GM23338 (cell line): ENCODE measurements around the gene TMEM123. TPM values are rescaled to one million over a fixed set of nuclear protein-coding genes. Genes with fewer than 3 reads are reported as not detected.

Experiments used
- ATAC-seq: fragments of 200-7000 bp; cut with Tn5 transposase; 3 replicates; pipeline ENCODE4 v1.9.1; 2020
- DNase-seq: peaks from one replicate; pipeline ENCODE4 v3.0.0-alpha.2; 2015; ENCODE audit warnings: low spot score
- H2AFZ ChIP-seq: fragments of 200-600 bp; sonication (generic); 2 replicates; pipeline ENCODE4 v1.8.0; 2016; ENCODE audit warnings: antibody characterized with exemption, mild to moderate bottlenecking, moderate library complexity
- H3F3A ChIP-seq: fragments of 200-600 bp; sonication (generic); replicated peaks from 2 replicates; pipeline ENCODE4 v1.8.0; 2017; ENCODE audit warnings: antibody characterized with exemption, mixed run types, low read depth
- H3K27ac ChIP-seq: fragments of 200-600 bp; sonication (generic); 2 replicates; pipeline ENCODE4 v1.6.1; 2016; ENCODE audit warnings: low read depth
- H3K27me3 ChIP-seq: fragments of 200-600 bp; sonication (generic); 2 replicates; pipeline ENCODE4 v1.8.0; 2016; ENCODE audit warnings: mild to moderate bottlenecking, mixed run types, moderate library complexity; ENCODE audit not compliant: insufficient read depth
- H3K36me3 ChIP-seq: fragments of 200-600 bp; sonication (generic); 2 replicates; pipeline ENCODE4 v1.8.0; 2016; ENCODE audit warnings: mild to moderate bottlenecking; ENCODE audit not compliant: insufficient read depth
- H3K4me1 ChIP-seq: fragments of 200-600 bp; sonication (generic); 2 replicates; pipeline ENCODE4 v1.8.0; 2016; ENCODE audit warnings: mild to moderate bottlenecking, moderate library complexity; ENCODE audit not compliant: insufficient read depth
- H3K4me2 ChIP-seq: fragments of 200-600 bp; sonication (generic); 2 replicates; pipeline ENCODE4 v1.7.1; 2017; ENCODE audit warnings: mixed run types
- H3K4me3 ChIP-seq: fragments of 200-600 bp; sonication (generic); 2 replicates; pipeline ENCODE4 v1.6.1; 2016; ENCODE audit warnings: mixed run types
- H3K79me2 ChIP-seq: fragments of 200-600 bp; sonication (generic); replicated peaks from 2 replicates; pipeline ENCODE4 v1.8.0; 2017; ENCODE audit warnings: mild to moderate bottlenecking; ENCODE audit not compliant: insufficient read depth
- H3K9me2 ChIP-seq: fragments of 200-600 bp; sonication (generic); 2 replicates; pipeline ENCODE4 v1.8.0; 2017; ENCODE audit not compliant: insufficient read depth
- H4K20me1 ChIP-seq: fragments of 200-600 bp; sonication (generic); replicated peaks from 2 replicates; pipeline ENCODE4 v1.8.0; 2017; ENCODE audit warnings: mild to moderate bottlenecking; ENCODE audit not compliant: insufficient read depth
- H3K27ac Mint-ChIP-seq: 2 replicates; pipeline ENCODE4 v1.8.0; 2020; ENCODE audit warnings: inconsistent platforms, mild to moderate bottlenecking, moderate library complexity, mixed read lengths
- H3K27me3 Mint-ChIP-seq: 3 replicates; pipeline ENCODE4 v1.8.0; 2022; ENCODE audit warnings: low read depth, mild to moderate bottlenecking, moderate library complexity, mixed read lengths, inconsistent platforms; ENCODE audit not compliant: insufficient read depth, poor library complexity
- H3K36me3 Mint-ChIP-seq: 3 replicates; pipeline ENCODE4 v1.8.0; 2021; ENCODE audit warnings: low read depth, mild to moderate bottlenecking, inconsistent platforms, moderate library complexity, mixed read lengths
- H3K4me1 Mint-ChIP-seq: 3 replicates; pipeline ENCODE4 v1.8.0; 2020; ENCODE audit warnings: mild to moderate bottlenecking, inconsistent platforms, mixed read lengths
- H3K4me3 Mint-ChIP-seq: 3 replicates; pipeline ENCODE4 v1.8.0; 2021; ENCODE audit warnings: moderate library complexity, mild to moderate bottlenecking, inconsistent platforms, mixed read lengths
- H3K9me3 Mint-ChIP-seq: 3 replicates; pipeline ENCODE4 v1.8.0; 2020; ENCODE audit warnings: moderate library complexity, mild to moderate bottlenecking, inconsistent platforms, mixed read lengths
- CREB1 ChIP-seq: fragments of 250-450 bp; sonication (Bioruptor Pico); IDR thresholded peaks from 2 replicates; pipeline ENCODE4 v1.5.0; 2020; ENCODE audit warnings: low read depth, mild to moderate bottlenecking, moderate library complexity
- EZH2 ChIP-seq: fragments of 200-600 bp; sonication (generic); IDR thresholded peaks from one replicate; pipeline ENCODE4 v1.8.0; 2017; ENCODE audit warnings: antibody characterized with exemption, mild to moderate bottlenecking, low read depth; ENCODE audit not compliant: unreplicated experiment
- EZH2phosphoT487 ChIP-seq: fragments of 200-600 bp; sonication (generic); IDR thresholded peaks from one replicate; pipeline ENCODE4 v1.8.1; 2018; ENCODE audit warnings: antibody characterized with exemption; ENCODE audit not compliant: unreplicated experiment
- JUNB ChIP-seq: IDR thresholded peaks from one replicate; pipeline ENCODE4 v1.6.1; 2016; ENCODE audit warnings: antibody characterized with exemption; ENCODE audit not compliant: unreplicated experiment
- NANOG ChIP-seq: IDR thresholded peaks from 2 replicates; pipeline ENCODE4 v1.6.1; 2016; ENCODE audit warnings: antibody characterized with exemption, borderline replicate concordance
- POLR2AphosphoS5 ChIP-seq: IDR thresholded peaks from 2 replicates; pipeline ENCODE4 v1.6.1; 2016; ENCODE audit warnings: antibody characterized with exemption, low read depth
- STAT1 ChIP-seq: IDR thresholded peaks from one replicate; pipeline ENCODE4 v1.6.1; 2016; ENCODE audit warnings: antibody characterized with exemption; ENCODE audit not compliant: unreplicated experiment
- ZNF114 ChIP-seq: fragments of 250-450 bp; sonication (Bioruptor Pico); IDR thresholded peaks from 2 replicates; pipeline ENCODE4 v1.5.0; 2020; ENCODE audit warnings: mild to moderate bottlenecking, moderate library complexity
- ZNF331 ChIP-seq: fragments of 250-450 bp; sonication (Bioruptor Pico); IDR thresholded peaks from 2 replicates; pipeline ENCODE4 v1.5.0; 2020; ENCODE audit warnings: low read depth, mild to moderate bottlenecking, moderate library complexity
- polyA plus RNA-seq: library from polyadenylated mRNA; unstranded; fragments of >200 nt; fragmentation: Nextera tagmentation; extraction: Ambion mirVana; gene quantifications from 2 replicates; pipeline ENCODE4 v1.2.1, GENCODE V29; 2016
- total RNA-seq: library from RNA; depleted of rRNA; stranded (reverse); fragments of >200 nt; shearing (Covaris generic); gene quantifications from 2 replicates; pipeline ENCODE4 v1.2.3, GENCODE V29; 2014
- TF ChIP-seq, protein P1 (sequence below): IDR thresholded peaks from 2 replicates; pipeline ENCODE4 v1.6.1; 2016; ENCODE audit warnings: antibody characterized with exemption
- TF ChIP-seq, protein P2 (sequence below): fragments of 250-450 bp; sonication (Bioruptor Pico); IDR thresholded peaks from 2 replicates; pipeline ENCODE4 v1.5.0; 2020; ENCODE audit warnings: mild to moderate bottlenecking, moderate library complexity
- TF ChIP-seq, protein P3 (sequence below): IDR thresholded peaks from one replicate; pipeline ENCODE4 v1.6.1; 2018; ENCODE audit warnings: antibody characterized with exemption; ENCODE audit not compliant: unreplicated experiment
- TF ChIP-seq, protein P4 (sequence below), 2 experiments: fragments of 200-600 bp in 1 of 2; sonication (generic) in 1 of 2; conservative IDR thresholded peaks; 2 replicates each; pipeline versions ENCODE4 v1.5.1 to v1.6.1; 2016 to 2017; ENCODE audit warnings: antibody characterized with exemption in 2 of 2, low read depth in 2 of 2, mild to moderate bottlenecking in 2 of 2, moderate library complexity in 1 of 2

TMEM123 gene
- total and polyA plus RNA-seq, 2 experiments from 2014 or later, result 44.1 to 61.0 TPM

DNA sequence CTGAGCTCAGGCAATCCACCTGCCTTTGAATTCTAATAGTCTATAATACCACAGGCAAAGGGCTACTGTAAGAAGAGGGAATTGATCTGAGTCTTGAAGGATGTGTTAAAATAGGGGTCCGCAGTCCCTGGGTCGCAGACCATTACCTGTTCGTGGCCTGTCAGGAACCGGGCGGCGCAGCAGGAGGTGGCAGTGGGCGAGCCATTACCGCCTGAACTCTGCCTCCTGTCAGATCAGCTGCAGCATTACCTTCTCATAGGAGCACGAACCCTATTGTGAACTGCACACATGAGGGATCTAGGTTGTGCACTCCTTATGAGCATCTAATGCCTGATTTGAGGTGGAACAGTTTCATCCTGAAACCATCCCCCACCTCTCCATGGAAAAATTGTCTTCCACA, 11.5 kb upstream of the TMEM123 start:
- H3K9me3 Mint-ChIP-seq, result no peaks in the 10 kb centered on the region
- no peak overlapping the region for H3K4me2 ChIP-seq
- no peak overlapping the region for H3K4me3 Mint-ChIP-seq
- H3K36me3 Mint-ChIP-seq, result no peaks in the 10 kb centered on the region
- H3K27ac Mint-ChIP-seq, result no peak overlapping the region
- H3K27ac ChIP-seq, result no peak overlapping the region
- H3K9me2 ChIP-seq, result no peaks in the 10 kb centered on the region
- peaks cover 1% of the 10 kb centered on the region for H3K27me3 Mint-ChIP-seq
- no peaks in the 10 kb centered on the region for H3K4me1 ChIP-seq
- no peaks in the 10 kb centered on the region for H3K27me3 ChIP-seq
- DNase-seq (no peak), ATAC-seq (no peak)
- no peaks in the 10 kb centered on the region for H3K4me1 Mint-ChIP-seq
- H2AFZ ChIP-seq, result no peak overlapping the region; the same call in 1 of the 2 replicates
- H3K36me3 ChIP-seq, result no peaks in the 10 kb centered on the region
- no peak overlapping the region for H3K4me3 ChIP-seq
- H3K79me2 ChIP-seq, result no peaks in the 10 kb centered on the region
- no peak for TF ChIP-seq EZH2
- TF ChIP-seq, protein P1, sequence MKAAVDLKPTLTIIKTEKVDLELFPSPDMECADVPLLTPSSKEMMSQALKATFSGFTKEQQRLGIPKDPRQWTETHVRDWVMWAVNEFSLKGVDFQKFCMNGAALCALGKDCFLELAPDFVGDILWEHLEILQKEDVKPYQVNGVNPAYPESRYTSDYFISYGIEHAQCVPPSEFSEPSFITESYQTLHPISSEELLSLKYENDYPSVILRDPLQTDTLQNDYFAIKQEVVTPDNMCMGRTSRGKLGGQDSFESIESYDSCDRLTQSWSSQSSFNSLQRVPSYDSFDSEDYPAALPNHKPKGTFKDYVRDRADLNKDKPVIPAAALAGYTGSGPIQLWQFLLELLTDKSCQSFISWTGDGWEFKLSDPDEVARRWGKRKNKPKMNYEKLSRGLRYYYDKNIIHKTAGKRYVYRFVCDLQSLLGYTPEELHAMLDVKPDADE, result no peak
- no peak for TF ChIP-seq STAT1
- TF ChIP-seq, protein P2, sequence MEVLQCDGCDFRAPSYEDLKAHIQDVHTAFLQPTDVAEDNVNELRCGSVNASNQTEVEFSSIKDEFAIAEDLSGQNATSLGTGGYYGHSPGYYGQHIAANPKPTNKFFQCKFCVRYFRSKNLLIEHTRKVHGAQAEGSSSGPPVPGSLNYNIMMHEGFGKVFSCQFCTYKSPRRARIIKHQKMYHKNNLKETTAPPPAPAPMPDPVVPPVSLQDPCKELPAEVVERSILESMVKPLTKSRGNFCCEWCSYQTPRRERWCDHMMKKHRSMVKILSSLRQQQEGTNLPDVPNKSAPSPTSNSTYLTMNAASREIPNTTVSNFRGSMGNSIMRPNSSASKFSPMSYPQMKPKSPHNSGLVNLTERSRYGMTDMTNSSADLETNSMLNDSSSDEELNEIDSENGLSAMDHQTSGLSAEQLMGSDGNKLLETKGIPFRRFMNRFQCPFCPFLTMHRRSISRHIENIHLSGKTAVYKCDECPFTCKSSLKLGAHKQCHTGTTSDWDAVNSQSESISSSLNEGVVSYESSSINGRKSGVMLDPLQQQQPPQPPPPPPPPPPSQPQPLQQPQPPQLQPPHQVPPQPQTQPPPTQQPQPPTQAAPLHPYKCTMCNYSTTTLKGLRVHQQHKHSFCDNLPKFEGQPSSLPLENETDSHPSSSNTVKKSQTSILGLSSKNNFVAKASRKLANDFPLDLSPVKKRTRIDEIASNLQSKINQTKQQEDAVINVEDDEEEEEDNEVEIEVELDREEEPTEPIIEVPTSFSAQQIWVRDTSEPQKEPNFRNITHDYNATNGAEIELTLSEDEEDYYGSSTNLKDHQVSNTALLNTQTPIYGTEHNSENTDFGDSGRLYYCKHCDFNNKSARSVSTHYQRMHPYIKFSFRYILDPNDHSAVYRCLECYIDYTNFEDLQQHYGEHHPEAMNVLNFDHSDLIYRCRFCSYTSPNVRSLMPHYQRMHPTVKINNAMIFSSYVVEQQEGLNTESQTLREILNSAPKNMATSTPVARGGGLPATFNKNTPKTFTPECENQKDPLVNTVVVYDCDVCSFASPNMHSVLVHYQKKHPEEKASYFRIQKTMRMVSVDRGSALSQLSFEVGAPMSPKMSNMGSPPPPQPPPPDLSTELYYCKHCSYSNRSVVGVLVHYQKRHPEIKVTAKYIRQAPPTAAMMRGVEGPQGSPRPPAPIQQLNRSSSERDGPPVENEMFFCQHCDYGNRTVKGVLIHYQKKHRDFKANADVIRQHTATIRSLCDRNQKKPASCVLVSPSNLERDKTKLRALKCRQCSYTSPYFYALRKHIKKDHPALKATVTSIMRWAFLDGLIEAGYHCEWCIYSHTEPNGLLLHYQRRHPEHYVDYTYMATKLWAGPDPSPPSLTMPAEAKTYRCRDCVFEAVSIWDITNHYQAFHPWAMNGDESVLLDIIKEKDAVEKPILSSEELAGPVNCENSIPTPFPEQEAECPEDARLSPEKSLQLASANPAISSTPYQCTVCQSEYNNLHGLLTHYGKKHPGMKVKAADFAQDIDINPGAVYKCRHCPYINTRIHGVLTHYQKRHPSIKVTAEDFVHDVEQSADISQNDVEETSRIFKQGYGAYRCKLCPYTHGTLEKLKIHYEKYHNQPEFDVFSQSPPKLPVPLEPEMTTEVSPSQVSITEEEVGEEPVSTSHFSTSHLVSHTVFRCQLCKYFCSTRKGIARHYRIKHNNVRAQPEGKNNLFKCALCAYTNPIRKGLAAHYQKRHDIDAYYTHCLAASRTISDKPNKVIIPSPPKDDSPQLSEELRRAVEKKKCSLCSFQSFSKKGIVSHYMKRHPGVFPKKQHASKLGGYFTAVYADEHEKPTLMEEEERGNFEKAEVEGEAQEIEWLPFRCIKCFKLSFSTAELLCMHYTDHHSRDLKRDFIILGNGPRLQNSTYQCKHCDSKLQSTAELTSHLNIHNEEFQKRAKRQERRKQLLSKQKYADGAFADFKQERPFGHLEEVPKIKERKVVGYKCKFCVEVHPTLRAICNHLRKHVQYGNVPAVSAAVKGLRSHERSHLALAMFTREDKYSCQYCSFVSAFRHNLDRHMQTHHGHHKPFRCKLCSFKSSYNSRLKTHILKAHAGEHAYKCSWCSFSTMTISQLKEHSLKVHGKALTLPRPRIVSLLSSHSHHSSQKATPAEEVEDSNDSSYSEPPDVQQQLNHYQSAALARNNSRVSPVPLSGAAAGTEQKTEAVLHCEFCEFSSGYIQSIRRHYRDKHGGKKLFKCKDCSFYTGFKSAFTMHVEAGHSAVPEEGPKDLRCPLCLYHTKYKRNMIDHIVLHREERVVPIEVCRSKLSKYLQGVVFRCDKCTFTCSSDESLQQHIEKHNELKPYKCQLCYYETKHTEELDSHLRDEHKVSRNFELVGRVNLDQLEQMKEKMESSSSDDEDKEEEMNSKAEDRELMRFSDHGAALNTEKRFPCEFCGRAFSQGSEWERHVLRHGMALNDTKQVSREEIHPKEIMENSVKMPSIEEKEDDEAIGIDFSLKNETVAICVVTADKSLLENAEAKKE (CRISPR knock-in tag), result no peak
- TF ChIP-seq JUNB, result no peak
- no peak for TF ChIP-seq POLR2AphosphoS5
- TF ChIP-seq, protein P3, sequence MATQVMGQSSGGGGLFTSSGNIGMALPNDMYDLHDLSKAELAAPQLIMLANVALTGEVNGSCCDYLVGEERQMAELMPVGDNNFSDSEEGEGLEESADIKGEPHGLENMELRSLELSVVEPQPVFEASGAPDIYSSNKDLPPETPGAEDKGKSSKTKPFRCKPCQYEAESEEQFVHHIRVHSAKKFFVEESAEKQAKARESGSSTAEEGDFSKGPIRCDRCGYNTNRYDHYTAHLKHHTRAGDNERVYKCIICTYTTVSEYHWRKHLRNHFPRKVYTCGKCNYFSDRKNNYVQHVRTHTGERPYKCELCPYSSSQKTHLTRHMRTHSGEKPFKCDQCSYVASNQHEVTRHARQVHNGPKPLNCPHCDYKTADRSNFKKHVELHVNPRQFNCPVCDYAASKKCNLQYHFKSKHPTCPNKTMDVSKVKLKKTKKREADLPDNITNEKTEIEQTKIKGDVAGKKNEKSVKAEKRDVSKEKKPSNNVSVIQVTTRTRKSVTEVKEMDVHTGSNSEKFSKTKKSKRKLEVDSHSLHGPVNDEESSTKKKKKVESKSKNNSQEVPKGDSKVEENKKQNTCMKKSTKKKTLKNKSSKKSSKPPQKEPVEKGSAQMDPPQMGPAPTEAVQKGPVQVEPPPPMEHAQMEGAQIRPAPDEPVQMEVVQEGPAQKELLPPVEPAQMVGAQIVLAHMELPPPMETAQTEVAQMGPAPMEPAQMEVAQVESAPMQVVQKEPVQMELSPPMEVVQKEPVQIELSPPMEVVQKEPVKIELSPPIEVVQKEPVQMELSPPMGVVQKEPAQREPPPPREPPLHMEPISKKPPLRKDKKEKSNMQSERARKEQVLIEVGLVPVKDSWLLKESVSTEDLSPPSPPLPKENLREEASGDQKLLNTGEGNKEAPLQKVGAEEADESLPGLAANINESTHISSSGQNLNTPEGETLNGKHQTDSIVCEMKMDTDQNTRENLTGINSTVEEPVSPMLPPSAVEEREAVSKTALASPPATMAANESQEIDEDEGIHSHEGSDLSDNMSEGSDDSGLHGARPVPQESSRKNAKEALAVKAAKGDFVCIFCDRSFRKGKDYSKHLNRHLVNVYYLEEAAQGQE, result no peak
- TF ChIP-seq ZNF114, result no peak
- no peak for TF ChIP-seq CREB1 (CRISPR knock-in tag)
- TF ChIP-seq NANOG, result no peak
- no peak for TF ChIP-seq ZNF331 (CRISPR knock-in tag)
- TF ChIP-seq, protein P4, sequence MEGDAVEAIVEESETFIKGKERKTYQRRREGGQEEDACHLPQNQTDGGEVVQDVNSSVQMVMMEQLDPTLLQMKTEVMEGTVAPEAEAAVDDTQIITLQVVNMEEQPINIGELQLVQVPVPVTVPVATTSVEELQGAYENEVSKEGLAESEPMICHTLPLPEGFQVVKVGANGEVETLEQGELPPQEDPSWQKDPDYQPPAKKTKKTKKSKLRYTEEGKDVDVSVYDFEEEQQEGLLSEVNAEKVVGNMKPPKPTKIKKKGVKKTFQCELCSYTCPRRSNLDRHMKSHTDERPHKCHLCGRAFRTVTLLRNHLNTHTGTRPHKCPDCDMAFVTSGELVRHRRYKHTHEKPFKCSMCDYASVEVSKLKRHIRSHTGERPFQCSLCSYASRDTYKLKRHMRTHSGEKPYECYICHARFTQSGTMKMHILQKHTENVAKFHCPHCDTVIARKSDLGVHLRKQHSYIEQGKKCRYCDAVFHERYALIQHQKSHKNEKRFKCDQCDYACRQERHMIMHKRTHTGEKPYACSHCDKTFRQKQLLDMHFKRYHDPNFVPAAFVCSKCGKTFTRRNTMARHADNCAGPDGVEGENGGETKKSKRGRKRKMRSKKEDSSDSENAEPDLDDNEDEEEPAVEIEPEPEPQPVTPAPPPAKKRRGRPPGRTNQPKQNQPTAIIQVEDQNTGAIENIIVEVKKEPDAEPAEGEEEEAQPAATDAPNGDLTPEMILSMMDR (conservative IDR thresholded peaks at IDR 0.05; ENCODE audit: low read depth in 2 of 2), result no peak
- no peak for TF ChIP-seq EZH2phosphoT487
- H4K20me1 ChIP-seq, result no peaks in the 10 kb centered on the region
- no peaks in the 10 kb centered on the region for H3F3A ChIP-seq
